PC-9 (cell line): ENCODE measurements around the gene SNX5. TPM values are rescaled to one million over a fixed set of nuclear protein-coding genes. Genes with fewer than 3 reads are reported as not detected.

Experiments used
- BruUV-seq: library from RNA; stranded (reverse); fragments of 400-500 nt; replicated peaks from 2 replicates; lab custom pipeline; 2021; lab: Mats Ljungman, UMichigan
- CTCF ChIA-PET: fragments of 300-600 bp; sonication (Branson Sonifier 250); formaldehyde crosslinking; loops from one replicate; lab custom pipeline; 2022; ENCODE audit warnings: antibody characterized with exemption; lab: Charles Lee
- POLR2A ChIA-PET: fragments of 300-600 bp; sonication (Branson Sonifier 250); formaldehyde crosslinking; loops from one replicate; lab custom pipeline; 2022; ENCODE audit warnings: antibody characterized with exemption; ENCODE audit not compliant: unreplicated experiment; lab: Charles Lee
- DNase-seq, 2 experiments: peaks; one replicate each; pipeline versions ENCODE4 v3.0.0 to v3.0.0-alpha.2; 2015 to 2022; ENCODE audit warnings: mixed read lengths in 1 of 2
- H2AFZ ChIP-seq: fragments of 200-600 bp; sonication (generic); 2 replicates; pipeline ENCODE4 v1.8.1; 2017; ENCODE audit warnings: antibody characterized with exemption
- H3F3A ChIP-seq: fragments of 200-600 bp; sonication (generic); 2 replicates; pipeline ENCODE4 v1.8.1; 2017; ENCODE audit warnings: antibody characterized with exemption, mild to moderate bottlenecking, low read depth; ENCODE audit not compliant: insufficient read depth
- H3K27ac ChIP-seq: fragments of 200-600 bp; sonication (generic); 2 replicates; pipeline ENCODE4 v1.6.1; 2016; ENCODE audit warnings: mixed run types
- H3K27me3 ChIP-seq: fragments of 200-600 bp; sonication (generic); 2 replicates; pipeline ENCODE4 v1.6.1; 2016; ENCODE audit warnings: low read depth, mixed run types; ENCODE audit not compliant: insufficient read depth
- H3K36me3 ChIP-seq: fragments of 200-600 bp; sonication (generic); 2 replicates; pipeline ENCODE4 v1.6.1; 2016; ENCODE audit warnings: low read depth, mixed run types
- H3K4me1 ChIP-seq: fragments of 200-600 bp; sonication (generic); replicated peaks from 2 replicates; pipeline ENCODE4 v1.6.1; 2016; ENCODE audit warnings: mixed run types; ENCODE audit not compliant: insufficient read depth
- H3K4me2 ChIP-seq: fragments of 200-600 bp; sonication (generic); 2 replicates; pipeline ENCODE4 v1.6.1; 2017; ENCODE audit warnings: mixed run types
- H3K4me3 ChIP-seq: fragments of 200-600 bp; sonication (generic); 2 replicates; pipeline ENCODE4 v1.6.1; 2016; ENCODE audit warnings: mixed run types
- H3K79me2 ChIP-seq: fragments of 200-600 bp; sonication (generic); 2 replicates; pipeline ENCODE4 v1.6.1; 2017; ENCODE audit warnings: low read depth, mixed run types
- H3K9me2 ChIP-seq: fragments of 200-600 bp; sonication (generic); 2 replicates; pipeline ENCODE4 v1.8.1; 2017; ENCODE audit warnings: mild to moderate bottlenecking; ENCODE audit not compliant: insufficient read depth
- H3K9me3 ChIP-seq: fragments of 200-600 bp; sonication (generic); 2 replicates; pipeline ENCODE4 v1.8.1; 2016; ENCODE audit warnings: low read depth; ENCODE audit not compliant: insufficient read depth
- H4K20me1 ChIP-seq: fragments of 200-600 bp; sonication (generic); 2 replicates; pipeline ENCODE4 v1.8.1; 2017; ENCODE audit not compliant: insufficient read depth
- CTCF ChIP-seq: fragments of 200-600 bp; sonication (generic); conservative IDR thresholded peaks from 2 replicates; pipeline ENCODE4 v1.6.1; 2017; ENCODE audit warnings: mixed run types, antibody characterized with exemption, mild to moderate bottlenecking, moderate library complexity
- EZH2 ChIP-seq: fragments of 200-600 bp; sonication (generic); IDR thresholded peaks from 2 replicates; pipeline ENCODE4 v1.8.0; 2017; ENCODE audit warnings: antibody characterized with exemption, low read depth
- intact Hi-C: fragments of 100-400 bp; cut with micrococcal nuclease; formaldehyde crosslinking; loops from one replicate; pipeline ENCODE4 v1.10.0; 2022; ENCODE audit not compliant: unreplicated experiment
- total RNA-seq: library from RNA; stranded (reverse); gene quantifications from 2 replicates; pipeline ENCODE4 v1.2.3, GENCODE V29; 2021

SNX5 gene
- total RNA-seq, 1 experiment from 2014 or later, result 116 TPM

- intact Hi-C loops, result no loop called here
- no peaks in the 10 kb centered on the region for H3K27me3 ChIP-seq
- H3K4me1 ChIP-seq, result peaks cover 44% of the 10 kb centered on the region
- H3K79me2 ChIP-seq, result peaks cover 87% of the 10 kb centered on the region
- H3K27ac ChIP-seq, result 0 out of 2 replicates have a peak overlapping the region, but pooled peaks have one; percentile 10
- peak overlapping the region; percentile 96 for H3K4me3 ChIP-seq
- peak in 1 of 2 experiments; percentile 51 for DNase-seq
- ChIA-PET POLR2A (interaction anchor here (0.6 to 0.9 kb wide), 5 partner anchors 9 to 402 kb away, joined by 3 to 11 read pairs (median 7); partner anchors contain the start of genes DSTN and ZNF133), CTCF (interaction anchor here (0.7 kb wide), 2 partner anchors 108 to 401 kb away, joined by 3 to 4 read pairs; no protein-coding TSS in a partner anchor)
- H3K9me2 ChIP-seq, result no peaks in the 10 kb centered on the region
- H3K9me3 ChIP-seq, result no peaks in the 10 kb centered on the region
- H2AFZ ChIP-seq, result no peak overlapping the region
- peak overlapping the region; percentile 96 for H3K4me2 ChIP-seq
- H3K36me3 ChIP-seq, result peaks cover 19% of the 10 kb centered on the region
- H4K20me1 ChIP-seq, result peaks cover 4% of the 10 kb centered on the region; the same call in 1 of the 2 replicates
- peaks cover 7% of the 10 kb centered on the region for H3F3A ChIP-seq
- TF ChIP-seq EZH2 (no peak), CTCF (no peak)
- BruUV-seq, result TSS peak; percentile 0
Observed at GRCh38 chr20:17971300-17972013, 2.9 kb upstream of the SNX5 start.

GRCh38 chr20:17969884-17970409, 1.4 kb upstream of the SNX5 start:
- peaks cover 11% of the 10 kb centered on the region for H3K36me3 ChIP-seq
- TF ChIP-seq CTCF (no peak), EZH2 (no peak)
- peak in 1 of 2 experiments; percentile 61 for DNase-seq
- peak overlapping the region; percentile 95 for H3K27ac ChIP-seq
- H2AFZ ChIP-seq, result peak overlapping the region; percentile 95
- CTCF ChIA-PET, result no interaction called here
- intact Hi-C loops, result loop anchor here (2.0 to 5.0 kb wide), 3 partner anchors 401 to 537 kb away; partner anchors contain the start of genes DZANK1, POLR3F and SEC23B
- H4K20me1 ChIP-seq, result peaks cover 19% of the 10 kb centered on the region
- H3K4me2 ChIP-seq, result peak overlapping the region; percentile 96
- H3K9me3 ChIP-seq, result no peaks in the 10 kb centered on the region
- H3K79me2 ChIP-seq, result peaks cover 92% of the 10 kb centered on the region
- H3F3A ChIP-seq, result peaks cover 11% of the 10 kb centered on the region
- TSS peak; percentile 70 for BruUV-seq
- H3K4me3 ChIP-seq, result peak overlapping the region; percentile 96
- H3K27me3 ChIP-seq, result no peaks in the 10 kb centered on the region
- peaks cover 59% of the 10 kb centered on the region for H3K4me1 ChIP-seq
- POLR2A ChIA-PET, result interaction anchor here (0.6 to 0.7 kb wide), 3 partner anchors 351 to 356 kb away, joined by 3 to 5 read pairs (median 4); no protein-coding TSS in a partner anchor
- no peaks in the 10 kb centered on the region for H3K9me2 ChIP-seq

- H3K4me2 ChIP-seq, result peak overlapping the region; percentile 96
- peak overlapping the region; percentile 95 for H3K27ac ChIP-seq
- peak in 1 of 2 experiments; percentile 53 for DNase-seq
- H3K79me2 ChIP-seq, result peaks cover 94% of the 10 kb centered on the region
- intact Hi-C loops, result loop anchor here (2.0 to 5.0 kb wide), 3 partner anchors 401 to 538 kb away; partner anchors contain the start of genes DZANK1, POLR3F and SEC23B
- no peaks in the 10 kb centered on the region for H3K9me2 ChIP-seq
- peaks cover 11% of the 10 kb centered on the region for H3K36me3 ChIP-seq
- peaks cover 25% of the 10 kb centered on the region for H4K20me1 ChIP-seq
- peak overlapping the region; percentile 95 for H2AFZ ChIP-seq
- no TSS peak for BruUV-seq
- H3K4me1 ChIP-seq, result peaks cover 65% of the 10 kb centered on the region
- no peaks in the 10 kb centered on the region for H3K27me3 ChIP-seq
- no peaks in the 10 kb centered on the region for H3K9me3 ChIP-seq
- H3F3A ChIP-seq, result peaks cover 11% of the 10 kb centered on the region
- TF ChIP-seq CTCF (no peak), EZH2 (no peak)
- H3K4me3 ChIP-seq, result peak overlapping the region; percentile 96
- ChIA-PET CTCF (no interaction called here), POLR2A (interaction anchor here (0.6 to 0.7 kb wide), 2 partner anchors 352 to 353 kb away, joined by 3 to 4 read pairs; no protein-coding TSS in a partner anchor)
Observed at GRCh38 chr20:17969278-17969883, 787 bp upstream of the SNX5 start.
